Measurements from ENCODE around the gene NAT10.

Gene NAT10

DNA sequence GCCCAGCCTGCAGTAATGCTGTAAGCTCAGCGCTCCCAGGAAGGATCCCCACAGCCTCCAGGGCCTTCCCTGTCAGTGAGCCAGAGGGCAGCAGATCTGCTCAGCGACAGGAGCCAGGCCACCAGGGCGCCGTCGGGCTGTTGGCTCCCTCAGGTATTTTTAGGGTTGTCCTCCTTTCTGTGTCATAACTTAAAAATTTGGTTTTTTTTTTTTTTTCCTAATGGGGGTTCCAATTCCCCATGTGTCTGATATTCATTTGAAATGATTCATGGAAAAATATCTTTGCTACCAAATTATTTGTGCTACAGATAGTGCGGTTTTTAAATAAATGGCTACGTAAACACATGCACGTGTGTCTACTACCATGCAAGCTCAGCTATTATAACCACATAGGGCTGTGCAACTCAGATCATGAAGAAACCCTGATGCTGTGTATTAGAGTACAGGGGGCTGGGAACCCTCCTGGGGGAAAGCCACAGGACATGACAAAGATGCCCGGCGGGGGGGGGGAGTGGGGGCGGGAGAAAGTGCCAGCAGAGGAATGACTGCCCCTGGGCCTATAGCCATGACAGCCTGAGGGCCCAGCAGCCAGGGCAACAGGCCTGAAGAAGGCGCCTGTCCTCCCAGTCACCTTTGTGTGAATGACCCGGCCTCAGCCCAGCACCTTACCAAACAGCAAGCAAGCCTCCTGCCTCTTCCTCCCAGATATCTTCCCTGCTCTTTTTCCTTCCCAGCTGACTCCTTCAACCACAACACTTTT, 89.3 kb downstream of the NAT10 start:
- Histone ChIP-seq H2AFZ (ENCODE audit: low read length) (no peak overlapping the region), H3K9ac (ENCODE audit: low read length) (no peak overlapping the region), H3K36me3 (ENCODE audit: insufficient read depth, low read length) (no peaks in the 10 kb centered on the region), H3K9me2 (ENCODE audit: low read depth, low read length) (no peaks in the 10 kb centered on the region), H3F3A (ENCODE audit: insufficient read depth, low read length) (no peaks in the 10 kb centered on the region), H4K20me1 (ENCODE audit: insufficient read depth, low read length) (no peaks in the 10 kb centered on the region), H3K27me3 (ENCODE audit: insufficient read depth, low read length) (no peaks in the 10 kb centered on the region; the same call in 1 of the 2 replicates), H3K4me1 (ENCODE audit: insufficient read depth, low read length, severe bottlenecking) (no peaks in the 10 kb centered on the region), H3K79me2 (ENCODE audit: insufficient read depth, low read length) (no peaks in the 10 kb centered on the region), H3K9me3 (ENCODE audit: low read length) (no peaks in the 10 kb centered on the region), H3K4me3 (ENCODE audit: low read depth, low read length, poor library complexity, severe bottlenecking) (no peak overlapping the region), H3K27ac (ENCODE audit: low read depth, low read length, poor library complexity, severe bottlenecking) (no peak overlapping the region), H3K4me2 (ENCODE audit: low read length) (no peak overlapping the region)
- TF ChIP-seq EZH2 (IDR thresholded peaks at IDR 0.05; ENCODE audit: borderline replicate concordance, low read length), result no peak
- TF ChIP-seq, protein P1, sequence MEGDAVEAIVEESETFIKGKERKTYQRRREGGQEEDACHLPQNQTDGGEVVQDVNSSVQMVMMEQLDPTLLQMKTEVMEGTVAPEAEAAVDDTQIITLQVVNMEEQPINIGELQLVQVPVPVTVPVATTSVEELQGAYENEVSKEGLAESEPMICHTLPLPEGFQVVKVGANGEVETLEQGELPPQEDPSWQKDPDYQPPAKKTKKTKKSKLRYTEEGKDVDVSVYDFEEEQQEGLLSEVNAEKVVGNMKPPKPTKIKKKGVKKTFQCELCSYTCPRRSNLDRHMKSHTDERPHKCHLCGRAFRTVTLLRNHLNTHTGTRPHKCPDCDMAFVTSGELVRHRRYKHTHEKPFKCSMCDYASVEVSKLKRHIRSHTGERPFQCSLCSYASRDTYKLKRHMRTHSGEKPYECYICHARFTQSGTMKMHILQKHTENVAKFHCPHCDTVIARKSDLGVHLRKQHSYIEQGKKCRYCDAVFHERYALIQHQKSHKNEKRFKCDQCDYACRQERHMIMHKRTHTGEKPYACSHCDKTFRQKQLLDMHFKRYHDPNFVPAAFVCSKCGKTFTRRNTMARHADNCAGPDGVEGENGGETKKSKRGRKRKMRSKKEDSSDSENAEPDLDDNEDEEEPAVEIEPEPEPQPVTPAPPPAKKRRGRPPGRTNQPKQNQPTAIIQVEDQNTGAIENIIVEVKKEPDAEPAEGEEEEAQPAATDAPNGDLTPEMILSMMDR (IDR thresholded peaks at IDR 0.05; ENCODE audit: low read length), result no peak
